Measurements from ENCODE around the gene ST8SIA2.

The ST8SIA2 gene

GRCh38 chr15:92506506-92506905 is 112.8 kb downstream of the ST8SIA2 start:
- H3K4me3 ChIP-seq (ENCODE audit: low read length): no peak overlapping the region
- DNase-seq (ENCODE audit: low read depth): no peak
- TF ChIP-seq, protein P1, sequence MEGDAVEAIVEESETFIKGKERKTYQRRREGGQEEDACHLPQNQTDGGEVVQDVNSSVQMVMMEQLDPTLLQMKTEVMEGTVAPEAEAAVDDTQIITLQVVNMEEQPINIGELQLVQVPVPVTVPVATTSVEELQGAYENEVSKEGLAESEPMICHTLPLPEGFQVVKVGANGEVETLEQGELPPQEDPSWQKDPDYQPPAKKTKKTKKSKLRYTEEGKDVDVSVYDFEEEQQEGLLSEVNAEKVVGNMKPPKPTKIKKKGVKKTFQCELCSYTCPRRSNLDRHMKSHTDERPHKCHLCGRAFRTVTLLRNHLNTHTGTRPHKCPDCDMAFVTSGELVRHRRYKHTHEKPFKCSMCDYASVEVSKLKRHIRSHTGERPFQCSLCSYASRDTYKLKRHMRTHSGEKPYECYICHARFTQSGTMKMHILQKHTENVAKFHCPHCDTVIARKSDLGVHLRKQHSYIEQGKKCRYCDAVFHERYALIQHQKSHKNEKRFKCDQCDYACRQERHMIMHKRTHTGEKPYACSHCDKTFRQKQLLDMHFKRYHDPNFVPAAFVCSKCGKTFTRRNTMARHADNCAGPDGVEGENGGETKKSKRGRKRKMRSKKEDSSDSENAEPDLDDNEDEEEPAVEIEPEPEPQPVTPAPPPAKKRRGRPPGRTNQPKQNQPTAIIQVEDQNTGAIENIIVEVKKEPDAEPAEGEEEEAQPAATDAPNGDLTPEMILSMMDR (conservative IDR thresholded peaks at IDR 0.05; ENCODE audit: low read depth, low read length): no peak

GRCh38 chr15:92510163-92510882 is 116.6 kb downstream of the ST8SIA2 start:
- TF ChIP-seq, protein P1 (conservative IDR thresholded peaks at IDR 0.05; ENCODE audit: low read depth, low read length): no peak
- DNase-seq (ENCODE audit: low read depth): no peak
- no peak overlapping the region for H3K4me3 ChIP-seq (ENCODE audit: low read length)

All from retinal pigment epithelial cell (primary cell).